HG02759 (cell line): Measurements from ENCODE around the gene AKT1.
"Not testable (repeated sequence)": the region's sequence is repeated elsewhere in the genome, so short reads cannot be mapped to it uniquely, and the experiment has no call there.

Experiments
- ATAC-seq: cut with Tn5 transposase; IDR thresholded peaks from one replicate; pipeline ENCODE4 v1.9.1; 2021; ENCODE audit warnings: mild to moderate bottlenecking, moderate library complexity; ENCODE audit not compliant: unreplicated experiment

The AKT1 gene

DNA sequence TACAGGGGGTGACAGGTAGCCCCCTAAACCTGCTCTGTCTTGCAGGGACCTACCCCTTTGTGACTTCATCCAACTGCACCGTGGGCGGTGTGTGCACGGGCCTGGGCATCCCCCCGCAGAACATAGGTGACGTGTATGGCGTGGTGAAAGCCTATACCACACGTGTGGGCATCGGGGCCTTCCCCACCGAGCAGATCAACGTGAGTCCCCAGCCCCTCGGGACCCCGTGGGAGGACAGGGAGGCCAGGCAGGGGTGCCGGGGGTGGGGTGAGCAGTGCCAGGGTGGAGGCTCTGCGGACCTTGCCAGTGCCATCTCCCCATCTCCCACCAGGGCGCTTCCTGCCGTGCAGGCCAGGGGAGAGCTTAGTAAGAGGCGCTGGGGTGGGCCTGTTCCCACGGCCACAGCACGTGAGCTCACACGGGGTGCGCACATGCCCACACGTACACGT is 53.7 kb downstream of the AKT1 start:
- ATAC-seq = no peak

DNA sequence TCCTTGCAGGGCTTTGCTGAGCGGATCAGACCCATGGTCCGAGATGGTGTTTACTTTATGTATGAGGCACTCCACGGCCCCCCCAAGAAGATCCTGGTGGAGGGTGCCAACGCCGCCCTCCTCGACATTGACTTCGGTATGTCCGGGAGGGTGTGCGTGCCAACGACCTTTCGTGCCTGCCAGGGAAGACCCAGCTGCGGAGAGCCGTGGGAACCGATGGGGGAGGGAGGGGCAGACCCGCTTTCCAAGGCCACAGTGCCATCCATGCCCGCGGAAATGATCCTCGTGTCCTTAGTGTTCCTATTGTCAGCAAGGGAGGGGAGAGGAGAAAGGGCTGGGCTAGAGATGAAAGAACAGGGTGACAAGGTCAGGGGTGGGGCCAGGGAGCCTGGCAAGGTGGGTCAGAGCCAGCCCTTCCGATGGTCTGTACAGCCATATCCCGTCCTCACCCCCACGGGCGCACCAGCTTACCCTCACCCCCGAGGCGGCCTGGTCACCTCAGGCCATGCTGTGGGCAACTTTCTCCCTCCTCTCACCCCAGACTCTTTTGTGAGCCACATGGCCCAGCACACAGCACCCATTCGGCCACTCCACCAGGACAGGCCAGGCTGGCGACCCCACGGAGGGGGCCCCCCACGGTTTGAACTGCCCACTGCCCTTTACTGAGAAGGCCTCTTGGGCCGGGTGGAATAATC is 54.3 kb downstream of the AKT1 start:
- no peak for ATAC-seq

DNA sequence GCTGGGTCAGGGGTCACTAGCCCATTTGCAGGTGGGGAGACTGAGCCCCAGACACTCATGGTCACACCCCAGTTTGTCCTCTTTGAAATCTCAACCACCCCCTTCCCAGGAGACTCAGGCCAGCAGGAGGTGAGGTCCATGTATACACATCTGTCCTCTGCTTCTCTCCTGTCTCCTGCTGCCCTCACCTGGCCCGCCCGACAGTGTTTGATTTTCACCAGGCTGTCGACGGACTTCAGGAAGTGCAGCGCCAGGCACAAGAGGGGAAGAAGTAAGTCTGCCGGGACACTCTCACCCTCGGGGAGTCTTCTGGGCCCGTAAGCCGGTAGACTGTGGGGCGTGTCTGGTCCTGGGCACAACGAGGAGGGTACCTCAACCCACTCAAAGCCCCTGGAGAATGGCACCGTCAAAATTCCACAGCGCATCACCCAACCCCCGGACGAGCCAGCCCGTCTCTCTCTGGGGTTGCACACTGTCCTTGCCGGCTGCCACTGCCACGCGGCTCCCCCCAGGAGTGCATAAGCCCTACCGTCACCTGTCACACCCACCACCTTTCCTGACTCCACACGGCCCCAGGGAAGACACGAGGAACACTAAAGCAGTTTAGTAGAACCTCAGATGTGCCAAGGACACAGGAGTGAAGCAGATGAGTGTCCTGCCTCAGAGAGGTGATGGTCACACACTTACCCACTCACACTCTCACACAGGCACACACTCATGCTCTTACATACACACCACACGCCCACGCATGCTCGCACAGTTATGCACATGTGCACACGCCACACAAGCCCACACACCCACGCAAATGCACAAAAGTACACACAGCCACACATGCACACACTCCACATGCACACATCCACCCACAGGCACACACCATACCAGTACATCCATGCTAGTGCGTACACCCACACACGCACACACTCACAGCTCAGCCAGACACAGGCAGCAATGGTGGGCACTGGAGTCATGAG is 55.7 kb downstream of the AKT1 start:
- ATAC-seq = no peak

DNA sequence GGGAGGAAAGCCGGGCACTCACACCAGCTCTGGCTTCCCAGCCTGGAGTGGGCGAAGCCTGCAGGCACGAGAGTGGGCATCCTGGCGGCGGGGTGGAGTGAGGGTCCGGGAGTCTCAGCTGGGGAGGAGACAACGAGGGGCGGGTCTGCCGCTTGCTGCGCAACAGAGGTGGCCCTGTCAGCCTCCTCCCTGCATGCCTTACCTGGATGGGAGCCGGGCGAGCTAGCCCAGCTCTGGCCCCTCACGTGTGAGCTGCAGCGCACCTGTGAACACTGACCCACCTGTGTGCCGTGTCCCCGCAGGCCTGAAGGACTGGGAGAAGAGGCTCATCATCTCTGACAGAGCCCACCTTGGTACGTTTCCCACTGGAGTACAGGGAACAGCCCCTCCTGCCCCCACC is 56.5 kb downstream of the AKT1 start:
- no peak for ATAC-seq

DNA sequence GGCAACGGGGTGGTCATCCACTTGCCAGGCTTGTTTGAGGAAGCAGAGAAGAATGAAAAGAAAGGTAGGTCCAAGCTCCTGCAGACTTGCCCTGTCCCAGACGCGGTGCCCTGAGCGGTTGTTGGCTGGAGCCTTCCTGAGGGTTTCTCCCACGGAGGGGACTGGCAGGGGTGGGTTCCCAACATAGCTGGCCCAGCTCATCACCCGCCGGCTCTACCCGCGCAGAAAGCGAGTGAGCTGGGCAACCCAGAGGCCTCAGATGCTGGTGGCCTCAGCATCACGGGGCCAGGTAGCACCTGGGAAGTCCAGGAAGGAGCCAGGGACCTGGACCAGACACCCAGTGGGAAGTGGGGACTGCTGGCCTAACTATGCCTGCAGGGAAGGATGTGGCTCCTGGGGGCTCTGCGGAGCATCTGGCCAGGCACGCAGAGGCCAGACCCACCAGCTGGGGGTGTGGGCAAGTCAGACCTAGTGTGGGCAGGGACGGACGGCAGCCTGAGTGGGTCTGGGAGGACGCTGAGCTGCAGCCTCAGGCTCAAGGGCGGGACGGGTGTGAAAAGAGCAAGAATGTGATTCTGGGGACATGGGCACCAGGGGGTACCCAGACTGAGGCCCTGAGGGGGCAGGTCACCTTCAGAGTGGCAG is 57.1 kb downstream of the AKT1 start:
- no peak for ATAC-seq

DNA sequence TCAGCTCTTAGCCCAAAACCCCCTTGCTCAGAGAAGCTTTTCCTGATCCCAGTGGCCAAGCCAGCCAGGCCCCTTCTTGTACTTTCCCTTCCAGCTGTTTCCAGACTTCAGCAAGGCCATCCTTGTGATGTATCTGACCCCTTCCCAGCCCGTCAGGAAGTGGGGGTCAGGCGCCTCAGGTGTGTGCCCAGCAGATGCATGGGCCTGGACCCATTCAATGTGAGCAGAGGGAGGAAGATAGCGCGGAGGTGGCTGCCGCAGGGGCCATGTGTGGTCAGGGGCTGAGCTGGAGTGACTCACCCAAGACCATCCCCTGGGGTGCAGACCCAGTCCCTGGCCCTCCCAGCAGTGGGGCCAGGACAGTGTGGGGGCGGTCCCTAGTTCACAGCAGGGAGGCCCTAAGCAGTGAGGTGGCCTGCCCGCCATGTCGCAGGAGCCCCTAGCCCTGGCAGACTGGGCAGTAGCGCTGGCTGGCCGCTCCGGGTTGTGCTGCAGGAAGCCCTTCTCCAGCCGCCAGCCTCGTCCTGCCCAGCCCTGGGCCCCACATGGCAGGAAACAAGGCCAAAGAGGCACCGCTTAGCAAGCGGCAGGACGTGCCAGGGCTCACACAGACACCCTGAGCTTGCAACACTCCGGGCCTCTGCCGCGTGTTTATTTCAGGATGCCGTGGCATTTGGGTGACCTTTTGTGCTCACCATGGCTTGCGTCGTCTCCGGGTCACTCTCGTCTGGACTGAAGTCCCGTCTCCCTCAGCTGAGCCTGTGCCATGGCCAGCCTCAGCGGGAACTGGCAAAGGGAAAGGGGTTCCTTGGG is 59.5 kb downstream of the AKT1 start:
- ATAC-seq = no peak

DNA sequence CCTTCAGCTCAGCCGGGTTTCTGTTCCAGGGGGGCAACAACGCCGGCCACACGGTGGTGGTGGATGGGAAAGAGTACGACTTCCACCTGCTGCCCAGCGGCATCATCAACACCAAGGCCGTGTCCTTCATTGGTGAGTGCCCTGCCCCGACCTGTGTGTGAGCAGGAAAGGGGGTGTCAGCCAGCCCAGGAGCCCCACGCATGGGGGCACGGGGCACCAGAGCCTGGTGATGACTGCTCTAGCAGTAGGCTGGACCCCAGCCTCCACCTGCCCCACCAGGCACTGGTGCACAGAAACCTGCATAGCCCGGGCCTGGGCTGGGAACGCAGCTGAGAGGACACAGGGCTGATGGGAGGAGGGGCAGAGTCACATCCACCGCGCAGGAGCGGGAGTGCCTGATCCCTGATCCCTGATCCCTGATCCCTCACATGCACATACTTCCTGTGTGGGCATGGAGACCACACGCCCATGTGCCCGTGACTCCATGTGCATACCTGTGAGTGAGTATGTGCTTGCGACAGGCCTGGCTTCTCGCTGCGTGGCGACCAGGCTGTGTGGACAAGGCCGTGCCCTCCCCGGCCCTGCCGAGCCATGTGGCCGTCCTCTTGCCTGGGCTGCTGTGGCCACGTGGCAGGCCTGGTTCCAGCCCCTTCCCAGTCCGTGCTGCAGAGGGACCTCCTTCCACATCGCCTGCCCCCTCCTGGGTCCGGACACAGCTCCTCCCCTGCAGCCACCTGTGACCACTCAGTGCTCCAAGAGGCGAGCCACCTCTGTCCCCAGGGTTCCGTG is 60.4 kb downstream of the AKT1 start:
- ATAC-seq = no peak

DNA sequence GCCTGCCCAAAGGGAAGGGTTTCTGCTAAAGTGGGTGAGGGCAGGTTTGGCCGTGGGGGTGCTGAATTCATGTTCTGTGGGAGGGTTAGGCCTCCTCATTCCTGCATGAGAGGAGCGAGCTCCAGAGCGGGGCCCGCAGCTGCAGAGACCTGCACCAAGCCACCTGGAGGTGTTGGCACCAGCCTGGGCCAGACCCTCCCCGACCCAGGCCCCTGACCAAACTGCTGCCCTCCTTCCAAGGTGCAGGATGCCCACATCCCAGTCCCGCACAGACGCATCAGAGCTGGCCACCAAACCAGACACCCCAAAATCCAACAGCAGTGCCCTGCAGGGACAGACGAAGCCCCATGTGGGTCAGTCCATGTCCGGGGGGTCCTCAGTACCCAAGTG is 61.0 kb downstream of the AKT1 start:
- ATAC-seq = no peak

DNA sequence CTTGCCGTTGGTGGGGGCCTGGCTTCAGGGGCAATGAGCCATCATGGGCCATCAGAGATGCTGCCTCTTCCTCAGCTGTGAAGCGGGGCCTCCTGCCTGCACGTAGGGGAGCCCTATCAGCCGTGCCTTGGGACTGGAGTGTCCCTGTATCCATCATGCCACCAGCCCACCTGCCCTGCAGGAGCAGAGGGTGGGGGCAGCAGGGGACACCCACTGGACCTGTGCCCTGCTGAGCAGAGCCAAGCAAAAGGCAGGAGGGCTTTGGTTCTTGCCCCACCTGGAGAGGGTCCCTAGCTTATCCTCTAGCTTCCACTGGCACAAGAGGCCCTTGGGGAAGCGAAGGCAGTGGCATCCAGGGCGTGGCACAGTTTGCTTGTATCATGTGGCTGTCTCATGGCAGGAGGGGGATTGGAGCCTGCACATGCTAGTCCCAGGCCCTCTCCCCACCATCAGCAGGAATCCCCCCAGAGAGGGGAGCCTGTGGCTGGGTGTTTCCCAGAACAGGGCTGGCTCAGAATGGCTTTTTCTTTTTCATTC is 61.4 kb downstream of the AKT1 start:
- no peak for ATAC-seq

DNA sequence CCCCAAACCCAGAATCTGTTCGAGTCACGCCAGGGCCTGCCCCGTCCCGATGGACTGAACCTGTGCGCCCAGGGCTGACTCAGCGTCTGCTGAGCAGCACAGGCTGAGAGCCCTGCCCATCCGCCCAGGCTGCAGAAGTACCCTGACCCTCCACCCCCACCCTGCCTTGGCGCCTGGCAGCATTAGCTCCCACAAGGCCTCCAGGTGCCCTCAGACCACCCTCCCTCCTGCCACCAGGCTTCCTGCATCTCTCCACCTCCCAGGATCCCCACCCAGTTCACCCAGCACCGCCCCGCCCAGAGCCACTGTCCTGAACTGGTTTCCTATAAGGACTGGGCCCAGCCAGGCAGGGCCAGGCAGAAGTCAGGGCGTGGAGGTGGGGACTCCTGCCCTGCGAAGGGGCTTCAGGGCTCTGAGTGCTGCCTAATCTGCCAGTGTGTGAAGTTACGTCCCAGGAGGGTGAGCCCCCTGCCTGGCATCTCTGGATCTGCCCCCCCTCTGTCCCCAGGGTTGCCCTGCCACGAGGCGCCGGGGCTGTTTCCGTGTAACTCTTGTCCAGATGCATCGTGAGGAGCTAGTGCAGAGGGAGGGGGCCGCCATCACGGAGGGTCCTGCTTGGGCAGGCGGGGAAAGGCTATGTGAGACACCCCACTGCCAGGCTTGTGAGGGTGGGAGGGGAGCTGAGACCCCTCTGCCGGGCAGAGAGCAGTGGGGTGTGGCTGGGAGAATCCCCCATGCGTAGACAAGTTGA is 62.4 kb downstream of the AKT1 start:
- no peak for ATAC-seq

DNA sequence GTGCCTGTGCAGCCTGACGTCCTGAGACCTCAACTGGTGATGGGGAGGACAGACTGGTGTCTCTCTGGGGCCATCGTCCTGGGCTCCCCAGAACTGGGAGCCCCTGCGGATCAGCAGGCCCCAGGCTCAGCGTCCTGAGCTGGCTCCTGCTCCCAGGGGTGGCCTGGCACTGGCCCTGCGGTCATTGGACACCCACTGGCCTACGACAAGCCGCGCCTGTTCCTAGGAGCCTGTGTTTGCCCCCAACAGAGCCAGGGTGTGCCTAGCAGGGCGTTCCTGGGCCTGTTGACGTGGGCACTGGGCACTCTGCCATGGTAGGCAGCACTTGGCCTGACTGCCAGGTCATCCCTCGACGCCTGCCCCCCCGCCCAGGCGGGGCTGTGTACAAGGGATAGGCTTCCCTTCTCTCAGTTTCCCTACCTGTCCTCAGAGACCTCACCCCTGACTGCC is 63.2 kb downstream of the AKT1 start:
- no peak for ATAC-seq

DNA sequence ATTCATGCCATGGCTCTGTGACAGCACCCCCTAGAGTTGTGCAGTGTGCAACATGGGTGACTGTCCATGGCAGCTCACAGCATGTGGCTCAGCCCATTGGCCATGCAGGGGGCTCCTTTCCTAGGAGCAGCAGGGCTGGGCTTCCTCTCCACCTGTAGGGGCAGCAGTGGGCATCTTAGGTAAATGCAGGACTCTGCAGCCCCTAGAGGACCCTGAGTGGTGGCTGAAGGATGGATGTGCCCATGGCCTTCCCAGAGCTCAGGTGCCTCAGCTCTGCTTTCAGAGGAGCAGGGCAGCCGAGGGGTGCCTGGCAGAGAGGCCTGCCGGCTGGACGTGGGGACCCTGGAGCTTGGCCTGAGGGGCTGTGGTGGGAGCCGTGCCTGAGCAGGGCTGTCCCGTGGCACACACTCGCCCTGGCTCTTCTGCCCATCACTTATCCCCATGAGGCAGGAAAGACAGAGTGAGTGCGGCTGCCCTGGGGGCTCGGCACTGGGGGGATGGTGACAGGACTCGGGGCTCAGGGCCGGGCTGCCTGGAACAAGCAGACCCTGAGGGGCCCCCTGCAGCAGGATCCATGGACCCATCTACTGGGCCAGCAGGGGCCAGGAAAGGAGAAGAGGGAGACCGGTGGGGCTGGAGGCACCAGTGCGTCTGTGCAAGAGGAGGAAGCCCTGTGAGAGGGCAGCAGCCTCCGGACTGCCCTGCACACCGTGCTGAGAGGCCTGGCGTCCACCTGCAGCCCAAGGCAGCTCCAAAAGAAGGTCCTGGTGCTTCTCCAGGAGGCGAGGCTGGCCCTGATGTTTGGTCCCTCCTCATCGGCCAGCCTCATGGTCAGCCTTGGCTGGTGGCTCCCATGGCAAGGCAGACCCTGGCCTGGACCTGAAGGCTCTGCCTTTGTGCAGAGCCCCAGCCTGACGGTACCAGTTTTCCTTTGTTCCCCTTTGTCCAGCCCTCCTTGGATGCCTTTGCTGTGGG is 63.9 kb downstream of the AKT1 start:
- no peak for ATAC-seq

DNA sequence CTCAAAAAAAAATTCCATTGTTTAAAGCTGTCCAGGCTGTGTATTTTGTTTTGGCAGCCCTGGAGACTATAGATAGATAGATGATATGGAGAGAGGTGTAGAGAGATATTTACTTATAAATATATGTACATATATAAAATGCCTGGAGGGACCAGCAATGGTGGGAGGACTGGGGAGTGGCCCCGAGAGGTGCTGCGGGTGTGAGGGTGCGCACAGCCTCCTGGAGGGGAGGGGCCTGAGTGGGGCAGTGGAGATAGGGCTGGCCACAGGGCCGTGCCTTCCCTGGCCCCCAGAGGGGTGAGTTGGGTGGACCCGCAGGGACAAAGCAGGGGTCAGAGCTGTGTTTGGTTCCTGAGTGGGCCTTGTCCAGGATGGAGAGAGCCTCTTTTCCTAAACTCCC is 65.1 kb downstream of the AKT1 start:
- no peak for ATAC-seq

DNA sequence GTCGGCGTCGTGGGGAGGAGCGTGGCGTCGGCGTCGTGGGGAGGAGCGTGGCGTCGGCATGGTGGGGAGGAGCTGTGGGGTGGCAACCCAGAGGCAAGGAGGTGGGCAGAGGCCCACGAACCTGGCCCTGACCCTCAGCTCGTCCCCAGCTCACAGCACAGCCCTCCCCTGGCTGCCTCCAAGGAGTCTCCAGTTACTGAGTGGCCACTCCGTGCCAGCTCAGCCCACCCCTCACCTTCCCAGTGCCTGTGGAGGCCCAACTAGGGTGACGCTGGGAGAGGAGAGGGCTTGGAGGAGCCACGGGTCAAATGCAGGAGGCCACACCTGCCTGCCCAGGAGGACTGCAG is 65.7 kb downstream of the AKT1 start:
- ATAC-seq = no peak

DNA sequence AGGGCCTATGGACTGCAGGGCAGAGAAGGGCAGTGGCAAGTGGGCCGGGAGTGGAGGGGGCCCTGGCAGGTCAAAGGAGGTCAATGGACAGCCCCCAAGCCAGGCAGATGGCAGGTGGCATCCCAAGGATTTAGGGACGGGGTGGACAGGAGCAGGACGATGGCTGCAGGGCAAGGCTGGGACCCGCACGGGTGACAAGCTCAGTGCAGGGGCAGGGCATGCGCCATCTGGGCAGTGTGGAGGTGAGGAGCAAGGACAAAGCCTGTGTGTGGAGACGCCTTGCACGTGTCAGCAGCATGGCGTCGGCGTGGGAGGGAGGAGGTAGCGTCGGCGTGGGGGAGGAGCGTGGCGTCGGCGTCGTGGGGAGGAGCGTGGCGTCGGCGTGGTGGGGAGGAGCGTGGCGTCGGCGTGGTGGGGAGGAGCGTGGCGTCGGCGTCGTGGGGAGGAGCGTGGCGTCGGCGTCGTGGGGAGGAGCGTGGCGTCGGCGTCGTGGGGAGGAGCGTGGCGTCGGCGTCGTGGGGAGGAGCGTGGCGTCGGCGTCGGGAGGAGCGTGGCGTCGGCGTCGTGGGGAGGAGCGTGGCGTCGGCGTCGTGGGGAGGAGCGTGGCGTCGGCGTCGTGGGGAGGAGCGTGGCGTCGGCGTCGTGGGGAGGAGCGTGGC is 66.2 kb downstream of the AKT1 start:
- not testable (repeated sequence) for ATAC-seq

DNA sequence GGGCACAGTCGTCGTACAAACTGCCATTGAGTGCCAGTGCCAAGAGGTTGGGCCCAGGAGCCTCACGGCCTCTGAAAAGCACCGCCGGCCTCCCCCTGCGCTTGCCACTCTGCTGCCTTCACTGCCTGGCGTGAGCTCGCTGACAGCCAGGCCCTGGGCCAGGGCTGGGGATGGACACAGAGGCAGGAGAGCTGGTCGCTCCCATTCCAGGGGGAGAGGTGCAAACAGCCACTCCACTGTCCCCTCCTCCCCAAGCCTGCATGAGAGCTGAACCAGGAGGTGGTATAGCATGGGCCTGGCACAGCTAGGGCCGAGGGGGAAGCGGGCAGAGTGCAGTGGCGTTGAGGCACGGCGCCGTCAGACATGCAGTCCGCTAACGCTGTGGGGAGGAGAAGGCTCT is 66.9 kb downstream of the AKT1 start:
- no peak for ATAC-seq
